ENCODE results near the gene EIF4B. TPM values are rescaled to one million over a fixed set of nuclear protein-coding genes. Genes with fewer than 3 reads are reported as not detected.

EIF4B gene
- total and polyA plus RNA-seq, 2 of the 13 experiments (the other 11 are each of a cell fraction or from before 2014, with no cell fraction given), result 416 to 548 TPM

DNA sequence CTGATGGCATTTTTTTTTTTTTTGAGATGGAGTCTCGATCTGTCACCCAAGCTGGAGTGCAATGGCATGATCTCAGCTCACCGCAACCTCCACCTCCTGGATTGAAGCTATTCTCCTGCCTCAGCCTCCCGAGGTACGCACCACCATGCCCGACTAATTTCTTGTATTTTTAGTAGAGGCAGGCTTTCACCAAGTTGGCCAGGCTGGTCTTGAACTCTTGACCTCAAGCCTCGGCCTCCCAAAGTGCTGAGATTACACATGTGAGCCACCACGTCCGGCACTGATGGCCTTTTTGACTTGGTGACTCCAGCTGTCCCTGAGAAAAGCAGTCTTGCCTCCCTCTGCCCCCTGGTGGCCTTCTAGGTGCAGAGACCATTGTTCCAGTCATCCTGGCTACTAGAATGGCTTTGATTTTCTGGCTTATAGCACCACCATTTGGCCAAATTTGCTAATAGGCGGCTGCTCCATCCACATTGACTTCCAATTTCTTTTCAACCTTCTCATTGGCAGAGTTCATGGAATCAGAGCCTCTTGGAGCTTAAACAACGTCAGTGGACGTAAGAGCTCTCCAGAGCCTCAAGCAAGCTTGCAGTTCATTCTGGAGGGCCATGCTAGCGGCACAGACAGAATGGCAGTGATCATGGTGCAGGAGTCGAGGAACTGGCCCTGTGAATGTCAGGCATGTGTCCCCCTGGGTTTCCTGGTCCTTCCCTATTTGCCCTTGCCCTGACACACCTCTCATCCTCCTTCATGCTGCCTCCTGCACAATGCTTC lies 25.4 kb upstream of the EIF4B start (continued):
- TF ChIP-seq KLF12 (CRISPR knock-in tag; IDR thresholded peaks at IDR 0.05; ENCODE audit: borderline replicate concordance) (no peak; the same call in 1 of the 2 replicates), ZMYM4 (CRISPR knock-in tag; IDR thresholded peaks at IDR 0.05) (peak; percentile 60; the same call in 1 of the 2 replicates), KLF15 (CRISPR knock-in tag; IDR thresholded peaks at IDR 0.05; ENCODE audit: borderline replicate concordance) (no peak), ZNF766 (CRISPR knock-in tag; IDR thresholded peaks at IDR 0.05; ENCODE audit: borderline replicate concordance) (peak; percentile 42; the same call in 1 of the 2 replicates), ZNF496 (CRISPR knock-in tag; IDR thresholded peaks at IDR 0.05; ENCODE audit: insufficient replicate concordance) (no peak), MIER2 (CRISPR knock-in tag; IDR thresholded peaks at IDR 0.05) (0 out of 2 replicates have a peak, but pooled peaks have one; percentile 55), SSRP1 (CRISPR knock-in tag; IDR thresholded peaks at IDR 0.05) (no peak), KDM1A (CRISPR knock-in tag; IDR thresholded peaks at IDR 0.05) (no peak), MXD4 (CRISPR knock-in tag; IDR thresholded peaks at IDR 0.05) (0 out of 2 replicates have a peak, but pooled peaks have one; percentile 57), CHD4 (IDR thresholded peaks at IDR 0.05; ENCODE audit: borderline replicate concordance, low read length) (no peak), ZNF747 (CRISPR knock-in tag; IDR thresholded peaks at IDR 0.05; ENCODE audit: borderline replicate concordance) (no peak), PAXIP1 (CRISPR knock-in tag; conservative IDR thresholded peaks at IDR 0.05) (peak; percentile 33; the same call in 1 of the 2 replicates)
- TF ChIP-seq, protein P1, sequence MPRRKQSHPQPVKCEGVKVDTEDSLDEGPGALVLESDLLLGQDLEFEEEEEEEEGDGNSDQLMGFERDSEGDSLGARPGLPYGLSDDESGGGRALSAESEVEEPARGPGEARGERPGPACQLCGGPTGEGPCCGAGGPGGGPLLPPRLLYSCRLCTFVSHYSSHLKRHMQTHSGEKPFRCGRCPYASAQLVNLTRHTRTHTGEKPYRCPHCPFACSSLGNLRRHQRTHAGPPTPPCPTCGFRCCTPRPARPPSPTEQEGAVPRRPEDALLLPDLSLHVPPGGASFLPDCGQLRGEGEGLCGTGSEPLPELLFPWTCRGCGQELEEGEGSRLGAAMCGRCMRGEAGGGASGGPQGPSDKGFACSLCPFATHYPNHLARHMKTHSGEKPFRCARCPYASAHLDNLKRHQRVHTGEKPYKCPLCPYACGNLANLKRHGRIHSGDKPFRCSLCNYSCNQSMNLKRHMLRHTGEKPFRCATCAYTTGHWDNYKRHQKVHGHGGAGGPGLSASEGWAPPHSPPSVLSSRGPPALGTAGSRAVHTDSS (CRISPR knock-in tag; conservative IDR thresholded peaks at IDR 0.05), result 0 out of 2 replicates have a peak, but pooled peaks have one; percentile 30
- TF ChIP-seq, protein P2, sequence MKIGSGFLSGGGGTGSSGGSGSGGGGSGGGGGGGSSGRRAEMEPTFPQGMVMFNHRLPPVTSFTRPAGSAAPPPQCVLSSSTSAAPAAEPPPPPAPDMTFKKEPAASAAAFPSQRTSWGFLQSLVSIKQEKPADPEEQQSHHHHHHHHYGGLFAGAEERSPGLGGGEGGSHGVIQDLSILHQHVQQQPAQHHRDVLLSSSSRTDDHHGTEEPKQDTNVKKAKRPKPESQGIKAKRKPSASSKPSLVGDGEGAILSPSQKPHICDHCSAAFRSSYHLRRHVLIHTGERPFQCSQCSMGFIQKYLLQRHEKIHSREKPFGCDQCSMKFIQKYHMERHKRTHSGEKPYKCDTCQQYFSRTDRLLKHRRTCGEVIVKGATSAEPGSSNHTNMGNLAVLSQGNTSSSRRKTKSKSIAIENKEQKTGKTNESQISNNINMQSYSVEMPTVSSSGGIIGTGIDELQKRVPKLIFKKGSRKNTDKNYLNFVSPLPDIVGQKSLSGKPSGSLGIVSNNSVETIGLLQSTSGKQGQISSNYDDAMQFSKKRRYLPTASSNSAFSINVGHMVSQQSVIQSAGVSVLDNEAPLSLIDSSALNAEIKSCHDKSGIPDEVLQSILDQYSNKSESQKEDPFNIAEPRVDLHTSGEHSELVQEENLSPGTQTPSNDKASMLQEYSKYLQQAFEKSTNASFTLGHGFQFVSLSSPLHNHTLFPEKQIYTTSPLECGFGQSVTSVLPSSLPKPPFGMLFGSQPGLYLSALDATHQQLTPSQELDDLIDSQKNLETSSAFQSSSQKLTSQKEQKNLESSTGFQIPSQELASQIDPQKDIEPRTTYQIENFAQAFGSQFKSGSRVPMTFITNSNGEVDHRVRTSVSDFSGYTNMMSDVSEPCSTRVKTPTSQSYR (CRISPR knock-in tag; IDR thresholded peaks at IDR 0.05; ENCODE audit: borderline replicate concordance), result no peak
- TF ChIP-seq, protein P3, sequence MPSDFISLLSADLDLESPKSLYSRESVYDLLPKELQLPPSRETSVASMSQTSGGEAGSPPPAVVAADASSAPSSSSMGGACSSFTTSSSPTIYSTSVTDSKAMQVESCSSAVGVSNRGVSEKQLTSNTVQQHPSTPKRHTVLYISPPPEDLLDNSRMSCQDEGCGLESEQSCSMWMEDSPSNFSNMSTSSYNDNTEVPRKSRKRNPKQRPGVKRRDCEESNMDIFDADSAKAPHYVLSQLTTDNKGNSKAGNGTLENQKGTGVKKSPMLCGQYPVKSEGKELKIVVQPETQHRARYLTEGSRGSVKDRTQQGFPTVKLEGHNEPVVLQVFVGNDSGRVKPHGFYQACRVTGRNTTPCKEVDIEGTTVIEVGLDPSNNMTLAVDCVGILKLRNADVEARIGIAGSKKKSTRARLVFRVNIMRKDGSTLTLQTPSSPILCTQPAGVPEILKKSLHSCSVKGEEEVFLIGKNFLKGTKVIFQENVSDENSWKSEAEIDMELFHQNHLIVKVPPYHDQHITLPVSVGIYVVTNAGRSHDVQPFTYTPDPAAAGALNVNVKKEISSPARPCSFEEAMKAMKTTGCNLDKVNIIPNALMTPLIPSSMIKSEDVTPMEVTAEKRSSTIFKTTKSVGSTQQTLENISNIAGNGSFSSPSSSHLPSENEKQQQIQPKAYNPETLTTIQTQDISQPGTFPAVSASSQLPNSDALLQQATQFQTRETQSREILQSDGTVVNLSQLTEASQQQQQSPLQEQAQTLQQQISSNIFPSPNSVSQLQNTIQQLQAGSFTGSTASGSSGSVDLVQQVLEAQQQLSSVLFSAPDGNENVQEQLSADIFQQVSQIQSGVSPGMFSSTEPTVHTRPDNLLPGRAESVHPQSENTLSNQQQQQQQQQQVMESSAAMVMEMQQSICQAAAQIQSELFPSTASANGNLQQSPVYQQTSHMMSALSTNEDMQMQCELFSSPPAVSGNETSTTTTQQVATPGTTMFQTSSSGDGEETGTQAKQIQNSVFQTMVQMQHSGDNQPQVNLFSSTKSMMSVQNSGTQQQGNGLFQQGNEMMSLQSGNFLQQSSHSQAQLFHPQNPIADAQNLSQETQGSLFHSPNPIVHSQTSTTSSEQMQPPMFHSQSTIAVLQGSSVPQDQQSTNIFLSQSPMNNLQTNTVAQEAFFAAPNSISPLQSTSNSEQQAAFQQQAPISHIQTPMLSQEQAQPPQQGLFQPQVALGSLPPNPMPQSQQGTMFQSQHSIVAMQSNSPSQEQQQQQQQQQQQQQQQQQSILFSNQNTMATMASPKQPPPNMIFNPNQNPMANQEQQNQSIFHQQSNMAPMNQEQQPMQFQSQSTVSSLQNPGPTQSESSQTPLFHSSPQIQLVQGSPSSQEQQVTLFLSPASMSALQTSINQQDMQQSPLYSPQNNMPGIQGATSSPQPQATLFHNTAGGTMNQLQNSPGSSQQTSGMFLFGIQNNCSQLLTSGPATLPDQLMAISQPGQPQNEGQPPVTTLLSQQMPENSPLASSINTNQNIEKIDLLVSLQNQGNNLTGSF (CRISPR knock-in tag; IDR thresholded peaks at IDR 0.05), result no peak
